Transverse colon (tissue), 4 donors: ENCODE data around the gene TOMM6.

Experiments
- CTCF ChIP-seq, 5 experiments: fragments of 200-600 bp in 3 of 5; fragments of 450-650 bp in 2 of 5; sonication (generic) in 3 of 5; IDR thresholded peaks; 1 replicate in 2 of 5; 2 replicates in 3 of 5; pipeline ENCODE4 v1.5.1; 2016 to 2017; ENCODE audit warnings: antibody characterized with exemption in 5 of 5, inconsistent platforms in 3 of 5, mild to moderate bottlenecking in 2 of 5, moderate library complexity in 1 of 5
- POLR2A ChIP-seq: fragments of 450-650 bp; IDR thresholded peaks from one replicate; pipeline ENCODE4 v1.6.1; 2016; ENCODE audit warnings: antibody characterized with exemption, mild to moderate bottlenecking, moderate library complexity
- POLR2AphosphoS5 ChIP-seq, 3 donors: sonication (generic); formaldehyde crosslinking; IDR thresholded peaks; one replicate each; pipeline ENCODE4 v1.6.1; 2016; ENCODE audit warnings: antibody characterized with exemption in 3 of 3

GRCh38 chr6:41744236-41744787 lies 43.2 kb upstream of the TOMM6 start:
- TF ChIP-seq CTCF (IDR thresholded peaks at IDR 0.05) (no peak), POLR2A (no peak), POLR2AphosphoS5 (IDR thresholded peaks at IDR 0.05) (no peak)
